ENCODE results near the gene CEP135.
"Not testable (repeated sequence)": the region's sequence is repeated elsewhere in the genome, so short reads cannot be mapped to it uniquely, and the experiment has no call there.

CEP135 gene

DNA sequence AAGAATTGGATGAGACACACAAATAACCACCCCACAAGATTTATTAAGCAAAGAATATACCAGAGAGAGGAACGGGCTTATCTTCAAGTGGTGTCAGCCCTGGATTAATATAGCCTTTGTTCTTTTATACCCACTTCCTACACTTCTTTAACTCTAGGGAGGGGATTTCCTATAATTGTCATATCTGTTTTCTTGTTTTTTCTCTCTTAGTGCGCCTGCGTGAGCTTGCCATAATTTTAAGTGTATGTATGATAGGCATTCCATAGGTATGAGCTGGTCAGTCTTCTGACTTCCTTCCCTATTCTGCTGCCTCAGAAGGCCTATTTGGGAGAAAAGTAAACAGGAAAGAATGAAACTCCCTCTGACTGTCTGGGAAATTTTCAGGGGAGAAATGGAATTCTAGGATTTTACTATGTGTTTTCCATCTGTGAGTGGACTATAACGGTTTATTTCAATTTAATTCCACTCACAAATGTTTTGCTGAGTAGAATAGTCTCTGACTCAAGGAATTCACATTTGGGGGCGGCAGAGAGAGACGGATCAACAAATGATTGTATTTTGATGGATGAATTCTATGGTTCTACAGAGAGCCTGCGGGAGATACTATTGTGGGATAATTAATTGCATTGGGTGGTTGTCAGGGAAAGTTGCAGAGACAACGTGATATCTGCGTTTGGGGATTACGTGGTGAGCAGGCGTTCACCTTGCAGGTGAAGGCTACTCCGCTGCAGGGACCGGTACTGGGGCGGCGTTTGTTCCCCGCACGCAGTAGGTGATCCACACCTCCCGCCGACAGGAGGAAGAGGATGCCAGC lies 626 bp upstream of the CEP135 start:
- DNase-seq, result no peak

DNA sequence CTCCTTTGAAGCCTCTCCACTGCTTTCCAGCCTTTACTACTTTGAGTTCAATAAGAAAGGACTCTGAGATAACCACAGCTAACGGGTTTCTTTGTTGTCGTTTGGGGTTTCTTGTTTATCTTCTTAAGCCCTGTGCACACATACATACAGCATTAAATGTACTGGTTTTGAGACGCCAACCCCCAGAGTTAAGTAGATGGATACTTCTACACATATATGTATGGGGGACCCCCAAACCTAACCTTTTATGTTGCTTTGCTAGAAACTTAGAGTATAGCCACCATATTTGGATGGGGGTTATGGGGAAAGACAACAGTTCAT lies 697 bp downstream of the CEP135 start:
- DNase-seq, result no peak

DNA sequence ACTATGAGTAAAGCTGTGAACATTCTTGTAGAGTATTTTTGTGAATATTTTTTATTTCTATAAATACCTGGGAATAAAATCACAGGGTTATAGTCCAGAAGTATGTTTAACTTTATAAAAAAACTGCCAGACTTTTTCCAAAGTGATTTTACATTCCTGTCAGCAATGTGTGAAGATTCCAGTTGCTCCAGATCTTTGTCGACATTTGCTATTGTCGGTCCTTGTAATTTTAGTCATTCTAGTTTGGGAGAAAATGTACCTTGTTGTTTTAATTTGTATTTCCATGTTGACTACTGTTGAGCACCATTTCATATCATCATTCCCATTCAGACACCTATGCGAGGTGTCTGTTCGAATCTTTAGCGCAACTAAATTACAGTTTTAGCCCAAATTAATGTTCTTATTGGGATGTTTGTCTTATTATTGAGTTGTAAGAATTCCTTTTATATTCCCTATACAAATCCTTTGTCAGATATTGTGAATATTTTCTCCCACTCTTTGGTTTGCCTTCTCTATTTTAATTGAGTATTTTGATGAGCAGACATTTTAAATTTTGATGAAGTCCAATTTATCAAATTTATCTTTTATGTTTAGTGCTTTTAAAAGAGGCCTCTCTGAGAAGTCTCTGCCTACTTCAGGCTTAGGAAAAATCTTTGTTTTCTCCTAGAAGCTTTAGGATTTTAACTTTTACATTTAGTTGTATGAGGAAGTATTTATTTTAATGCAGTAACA lies 2.6 kb downstream of the CEP135 start:
- DNase-seq, result no peak

DNA sequence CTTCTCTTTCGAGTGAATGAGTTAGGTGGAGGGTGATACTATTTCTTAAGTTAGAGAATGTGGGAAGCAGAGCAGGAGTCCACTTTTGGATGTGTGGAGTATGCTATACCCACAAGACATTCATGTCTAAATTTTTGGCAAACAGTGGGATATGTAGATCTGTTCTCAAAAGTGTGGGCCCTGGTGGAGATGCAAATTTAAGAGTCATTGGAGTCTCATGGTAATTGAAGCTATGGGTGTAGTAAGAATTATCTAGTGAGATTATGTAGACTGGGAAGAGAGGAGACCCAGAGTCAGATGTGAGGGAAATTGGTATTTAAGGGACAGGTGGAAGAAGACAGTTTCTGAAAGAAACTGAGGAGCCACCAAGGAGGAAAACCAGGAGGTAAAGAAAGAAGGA lies 7.0 kb downstream of the CEP135 start:
- DNase-seq, result no peak

DNA sequence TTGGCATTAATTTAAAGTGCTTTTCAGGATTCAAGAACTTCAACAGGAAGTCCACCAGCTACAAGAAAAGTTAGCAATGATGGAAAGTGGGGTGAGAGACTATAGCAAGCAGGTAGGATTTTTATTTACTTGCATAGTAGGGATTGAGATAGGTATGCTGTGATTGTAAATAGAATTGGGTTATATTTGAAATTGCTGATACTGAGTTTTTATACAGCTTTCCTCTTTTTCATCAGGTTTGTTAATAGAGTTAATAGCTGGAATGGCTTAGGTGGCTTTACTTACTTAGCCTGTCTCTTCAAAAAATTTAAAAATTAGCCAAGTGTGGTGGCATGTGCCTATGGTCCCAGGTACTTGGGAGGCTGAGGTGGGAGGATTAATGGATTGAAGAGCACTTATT lies 10.9 kb downstream of the CEP135 start:
- no peak for DNase-seq

DNA sequence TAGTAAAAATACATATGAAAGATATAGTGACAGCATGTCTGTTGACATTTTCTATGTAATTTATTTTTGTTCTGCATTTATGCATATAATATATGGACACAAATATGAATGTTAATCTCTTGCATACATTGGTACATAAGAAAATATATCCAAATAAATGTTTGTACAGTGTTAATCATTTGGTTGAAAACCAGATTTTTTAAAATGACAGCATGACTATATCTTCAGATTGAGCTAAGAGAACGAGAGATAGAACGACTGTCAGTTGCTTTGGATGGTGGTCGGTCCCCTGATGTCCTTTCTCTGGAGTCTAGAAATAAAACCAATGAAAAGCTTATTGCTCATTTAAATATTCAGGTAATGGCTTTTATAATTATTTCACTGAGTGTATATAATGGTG lies 15.3 kb downstream of the CEP135 start:
- no peak for DNase-seq

DNA sequence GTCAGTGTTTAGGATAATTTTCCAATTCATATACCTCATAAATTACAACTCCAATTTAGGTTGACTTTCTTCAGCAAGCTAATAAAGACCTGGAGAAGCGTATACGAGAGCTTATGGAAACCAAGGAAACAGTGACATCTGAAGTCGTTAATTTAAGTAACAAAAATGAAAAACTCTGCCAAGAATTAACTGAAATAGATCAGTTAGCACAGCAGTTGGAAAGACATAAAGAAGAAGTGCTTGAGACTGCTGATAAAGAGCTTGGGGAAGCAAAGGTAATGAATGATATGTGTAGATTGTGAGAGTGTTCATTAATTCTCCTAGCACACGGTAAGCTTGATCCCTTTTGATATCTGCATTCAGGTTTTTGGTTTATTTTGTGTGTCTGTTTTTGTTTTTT lies 16.8 kb downstream of the CEP135 start:
- DNase-seq, result no peak

DNA sequence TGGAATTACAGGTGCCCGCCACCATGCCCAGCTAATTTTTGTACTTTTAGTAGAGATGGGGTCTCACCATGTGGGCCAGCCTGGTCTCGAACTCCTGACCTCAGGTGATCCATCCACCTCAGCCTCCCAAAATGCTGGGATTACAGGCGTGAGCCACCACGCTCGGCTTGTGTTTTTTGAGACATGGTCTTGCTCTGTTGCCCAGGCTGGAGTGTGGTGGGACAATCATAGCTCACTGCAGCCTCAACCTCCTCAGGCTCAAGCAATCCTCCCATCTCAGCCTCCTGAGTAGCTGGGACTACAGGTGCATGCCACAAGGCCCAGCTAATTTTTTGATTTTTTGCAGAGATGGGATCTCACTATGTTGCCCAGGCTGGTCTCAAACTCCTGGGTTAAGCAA lies 17.6 kb downstream of the CEP135 start:
- not testable (repeated sequence) for DNase-seq

DNA sequence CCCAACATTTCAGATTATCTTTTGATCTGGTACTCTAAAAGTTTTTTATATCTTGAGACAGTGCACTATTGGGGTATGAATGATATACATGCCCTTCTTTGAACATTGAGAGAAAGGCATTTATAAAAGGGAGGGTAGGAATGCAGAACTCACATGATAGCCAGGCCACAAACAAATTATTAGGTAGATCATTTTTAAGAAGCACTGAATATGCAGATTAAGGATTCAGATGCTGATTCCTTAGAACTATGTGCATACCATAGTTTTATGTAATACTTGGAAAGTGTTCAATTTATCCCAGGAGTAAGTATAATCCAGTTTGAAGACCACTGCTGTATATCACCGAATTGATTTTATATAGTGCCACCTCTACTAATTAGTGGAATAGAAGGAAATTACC lies 18.6 kb downstream of the CEP135 start:
- DNase-seq, result no peak

DNA sequence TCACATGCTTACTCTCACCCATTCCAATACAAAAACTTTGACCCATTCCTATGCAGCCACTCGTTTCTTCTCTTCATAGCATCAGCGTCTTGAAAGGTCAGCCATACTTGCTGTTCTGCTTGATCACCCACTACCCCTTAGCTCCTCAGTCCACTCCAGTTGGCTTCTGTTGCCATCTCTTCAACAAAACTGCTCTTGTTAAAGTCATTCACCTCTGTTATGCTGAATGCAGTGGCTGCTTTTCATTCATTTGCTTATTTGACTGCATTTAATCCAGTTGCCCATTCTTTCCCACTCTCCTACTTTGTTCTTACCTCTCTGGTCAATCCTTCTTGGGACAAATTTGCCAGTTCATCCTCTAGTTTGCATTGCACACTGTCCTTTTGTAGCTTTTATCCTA lies 24.9 kb downstream of the CEP135 start:
- DNase-seq, result no peak

DNA sequence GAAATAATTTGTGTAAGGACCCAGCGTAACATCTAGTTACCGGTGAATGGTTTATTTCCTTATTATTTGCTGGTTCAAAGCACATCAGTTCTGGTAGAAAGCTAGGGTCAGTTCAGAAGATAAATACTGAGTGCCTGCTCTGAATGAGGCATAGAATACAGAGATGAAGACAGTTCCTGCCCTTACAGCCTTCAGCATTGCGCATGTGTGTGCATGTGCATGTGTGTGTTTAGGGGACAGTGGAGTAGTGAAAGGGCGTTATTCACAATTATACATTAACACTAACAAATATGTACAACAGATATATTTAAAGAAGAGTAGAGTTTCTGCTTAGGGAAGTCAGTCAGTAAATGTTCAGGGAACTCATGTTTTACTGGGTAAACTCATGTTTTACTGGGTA lies 29.1 kb downstream of the CEP135 start:
- no peak for DNase-seq

DNA sequence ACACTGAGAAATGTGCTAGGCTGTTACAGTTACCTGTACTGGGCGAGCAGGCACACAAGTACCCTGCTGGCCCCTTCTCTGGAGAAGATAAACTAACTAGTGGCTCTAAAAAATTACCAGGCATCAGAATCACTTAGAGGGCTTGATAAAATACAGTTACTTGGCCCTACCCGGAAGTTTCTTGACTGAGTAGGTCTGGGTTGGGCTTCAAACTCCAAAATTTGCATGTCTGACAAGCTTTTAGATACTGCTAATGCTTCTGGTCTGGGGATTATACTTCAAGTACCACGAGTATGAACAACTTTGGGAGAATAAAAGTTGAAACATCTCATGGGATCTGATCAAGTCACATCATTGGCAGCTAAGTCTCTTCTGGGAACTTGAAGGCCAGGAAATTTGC lies 30.8 kb downstream of the CEP135 start:
- no peak for DNase-seq

DNA sequence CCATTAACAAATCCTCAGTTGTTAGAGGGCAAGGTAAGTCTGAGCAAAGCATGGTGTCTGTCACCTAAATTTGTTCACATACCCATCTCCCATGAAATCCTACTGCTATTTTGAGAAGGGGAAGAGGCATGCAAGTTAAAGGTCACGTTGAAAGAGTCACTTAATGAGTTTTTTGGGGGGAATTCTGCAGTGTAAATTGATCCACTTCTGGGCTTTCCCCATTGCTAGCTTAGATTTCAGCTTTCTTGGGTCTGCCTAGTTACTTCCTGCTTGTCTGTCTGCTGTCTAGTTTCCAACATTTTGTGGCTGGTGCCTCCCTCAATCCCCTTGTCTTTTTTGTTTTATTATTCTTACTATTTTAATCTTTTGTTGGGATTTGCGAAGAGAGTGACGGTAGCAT lies 32.0 kb downstream of the CEP135 start:
- DNase-seq, result no peak

DNA sequence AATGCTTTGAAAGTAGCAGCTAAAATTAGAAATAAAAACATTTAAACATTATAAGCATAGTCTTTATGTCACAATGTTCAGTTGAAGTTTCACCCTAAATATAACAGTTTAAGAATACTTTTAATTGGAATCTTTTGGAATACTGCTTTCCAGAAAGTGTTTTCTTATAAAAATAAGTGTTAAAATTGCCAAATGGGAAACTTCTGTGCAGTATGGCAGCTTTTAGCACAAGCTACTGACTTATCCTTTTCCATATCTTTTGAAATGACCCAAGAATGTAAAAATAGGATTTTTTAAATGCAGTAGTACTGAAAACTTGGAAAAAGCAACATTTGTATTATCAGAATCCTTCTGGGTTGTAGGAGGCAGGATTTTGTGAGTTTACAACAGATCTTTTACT lies 34.2 kb downstream of the CEP135 start:
- no peak for DNase-seq

DNA sequence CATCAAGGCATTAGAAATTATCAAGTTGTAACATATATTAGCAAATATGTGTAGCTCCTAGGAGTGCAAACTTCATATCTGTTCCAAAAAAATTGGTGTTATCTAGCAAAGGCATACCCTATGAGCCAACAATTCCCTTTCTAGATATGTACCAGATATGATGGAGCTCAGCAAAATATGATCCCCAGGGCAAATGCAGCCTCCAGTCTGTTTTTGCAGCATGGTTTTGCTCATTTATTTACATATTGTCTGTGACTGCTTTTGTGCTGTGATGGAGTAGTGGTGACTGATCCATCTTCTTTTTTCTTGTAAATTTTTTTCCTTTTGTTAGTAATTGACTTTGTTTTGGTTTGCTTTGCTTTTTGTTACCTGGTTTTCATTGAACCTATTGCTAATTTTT lies 41.0 kb downstream of the CEP135 start:
- no peak for DNase-seq

DNA sequence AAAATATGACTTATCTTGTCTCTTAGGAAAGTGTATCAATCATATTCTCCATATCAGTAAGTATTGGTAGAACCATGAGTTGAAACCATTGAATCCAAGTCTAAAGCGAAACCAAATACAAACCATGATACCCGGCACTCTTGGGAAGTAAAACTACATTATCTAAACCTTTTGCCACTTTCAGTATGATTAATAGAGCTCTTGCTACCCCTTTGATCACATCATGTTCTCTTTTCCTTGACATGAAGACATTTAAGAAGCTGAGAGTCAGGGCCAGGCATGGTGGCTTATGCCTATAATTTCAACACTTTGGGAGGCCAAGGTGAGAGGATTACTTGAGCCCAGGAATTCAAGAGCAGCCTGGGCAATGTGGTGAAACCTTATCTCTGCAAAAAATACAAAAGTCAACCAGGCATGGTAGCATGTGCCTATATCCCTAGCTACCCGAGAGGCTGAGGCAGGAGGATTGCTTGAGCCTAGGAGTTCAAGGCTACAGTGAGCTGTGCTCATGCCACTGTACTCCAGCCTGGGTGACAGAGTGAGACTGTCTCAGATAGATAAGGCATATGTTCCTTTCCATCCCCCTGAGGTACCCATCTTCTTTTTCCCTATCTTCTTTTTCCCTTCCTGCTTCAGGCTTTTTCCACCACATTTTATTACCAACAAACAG lies 45.4 kb downstream of the CEP135 start:
- DNase-seq, result no peak

DNA sequence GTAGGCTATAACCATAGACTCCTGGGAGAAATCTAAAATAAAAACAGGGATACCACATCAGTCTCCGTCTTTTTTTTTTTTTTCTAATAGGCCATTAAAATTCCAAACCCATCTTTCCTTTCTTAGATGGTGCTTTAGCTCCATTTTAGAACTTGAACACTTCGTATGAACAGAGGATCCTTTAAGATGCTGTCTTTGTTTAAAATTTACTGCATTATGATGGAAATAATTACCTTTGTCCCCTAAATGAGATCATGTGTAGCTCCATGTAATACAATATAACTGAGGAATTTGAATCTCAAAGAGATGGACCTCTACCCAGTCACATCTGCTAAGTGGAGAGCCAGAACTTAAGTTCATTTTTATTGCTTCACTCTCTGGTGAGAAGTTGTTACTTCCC lies 47.9 kb downstream of the CEP135 start:
- no peak for DNase-seq

DNA sequence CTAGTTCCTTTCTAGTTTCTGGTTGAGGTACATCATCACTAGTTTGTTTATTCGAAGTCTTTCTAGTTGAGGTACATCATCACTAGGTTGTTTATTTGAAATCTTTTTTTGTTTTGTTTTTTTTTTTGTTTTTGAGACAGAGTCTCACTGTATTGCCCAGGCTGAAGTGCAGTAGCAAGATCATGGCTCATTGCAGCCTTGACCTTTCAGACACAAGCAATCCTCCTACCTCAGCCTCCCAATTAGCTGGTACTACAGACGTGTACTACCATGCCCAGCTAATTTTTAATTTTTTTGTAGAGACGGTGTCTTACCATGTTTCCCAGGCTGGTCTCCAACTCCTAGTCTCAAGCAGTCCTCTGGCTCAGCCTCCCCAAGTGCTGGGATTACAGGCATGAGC lies 54.9 kb downstream of the CEP135 start:
- no peak for DNase-seq

DNA sequence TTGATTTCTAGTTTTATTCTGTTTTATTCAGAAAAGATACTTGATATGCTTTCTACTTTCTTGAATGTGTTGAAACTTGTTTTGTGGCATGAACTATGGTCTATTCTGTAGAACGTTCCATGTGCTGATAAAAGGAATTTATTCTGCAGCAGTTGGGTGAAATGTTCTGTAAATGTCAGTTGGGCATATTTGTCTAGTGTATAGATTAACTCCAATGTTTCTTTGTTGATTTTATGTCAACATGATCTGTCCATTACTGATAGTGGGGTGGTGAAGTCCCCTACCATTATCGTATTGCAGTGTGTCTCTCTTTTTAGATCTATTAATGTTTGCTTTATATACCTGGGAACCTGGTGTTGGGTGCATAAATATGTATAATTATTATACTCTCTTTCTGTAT lies 55.5 kb downstream of the CEP135 start:
- no peak for DNase-seq

DNA sequence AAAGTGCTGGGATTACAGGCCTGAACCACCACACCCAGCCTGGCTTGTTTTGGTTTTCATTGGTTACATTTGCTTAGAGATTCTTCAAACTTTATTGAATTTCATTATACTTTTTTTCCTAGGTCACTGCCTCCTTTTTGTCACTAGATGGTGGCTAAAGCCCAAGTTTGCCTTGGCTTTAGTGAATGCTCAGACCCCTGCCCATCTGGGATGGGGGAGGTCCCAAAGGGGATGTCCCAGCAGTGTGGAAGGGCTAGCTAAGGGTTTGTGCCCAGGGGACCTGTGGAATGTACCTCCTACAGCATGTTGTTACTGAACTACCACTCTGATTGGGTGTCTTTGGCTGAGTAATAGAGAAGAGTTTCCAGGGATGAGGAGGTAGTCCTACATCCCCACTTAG lies 58.4 kb downstream of the CEP135 start:
- no peak for DNase-seq

DNA sequence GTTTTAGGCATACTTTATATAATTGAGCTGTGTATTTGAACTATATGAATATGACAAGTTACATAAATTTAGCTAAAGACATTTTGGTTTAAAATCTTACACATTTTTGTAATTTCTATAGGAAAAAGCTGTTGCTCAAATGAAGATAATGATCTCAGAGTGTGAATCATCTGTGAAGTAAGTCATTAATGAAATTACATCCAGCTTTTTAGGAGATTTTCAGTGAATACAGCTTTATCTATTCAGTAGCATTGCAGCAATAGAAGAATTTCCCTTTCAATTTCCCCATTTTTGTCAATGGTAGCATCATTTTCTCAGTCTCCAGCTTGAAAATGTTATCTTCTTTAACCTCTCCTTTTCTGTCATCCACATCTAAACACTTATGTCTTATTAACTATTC lies 59.5 kb downstream of the CEP135 start:
- DNase-seq, result no peak

DNA sequence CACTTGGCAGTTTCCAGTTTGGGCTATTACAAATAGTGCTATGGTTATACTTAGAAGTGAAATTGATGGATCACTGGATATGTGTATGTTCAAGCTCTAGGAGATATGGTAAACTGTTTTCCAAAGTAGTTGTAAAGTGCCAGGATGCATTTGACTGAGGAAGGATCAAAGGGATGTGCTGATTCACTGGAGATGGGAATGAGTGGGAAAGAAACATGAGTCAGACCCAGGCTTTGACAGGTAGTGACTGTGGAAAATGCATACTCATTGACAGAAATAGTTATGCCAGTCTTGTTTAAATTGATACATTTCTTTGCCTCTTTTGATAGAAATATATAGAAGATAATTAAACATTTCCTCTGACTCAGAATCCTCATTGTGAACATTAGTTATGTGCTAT lies 77.9 kb downstream of the CEP135 start:
- DNase-seq, result no peak

DNA sequence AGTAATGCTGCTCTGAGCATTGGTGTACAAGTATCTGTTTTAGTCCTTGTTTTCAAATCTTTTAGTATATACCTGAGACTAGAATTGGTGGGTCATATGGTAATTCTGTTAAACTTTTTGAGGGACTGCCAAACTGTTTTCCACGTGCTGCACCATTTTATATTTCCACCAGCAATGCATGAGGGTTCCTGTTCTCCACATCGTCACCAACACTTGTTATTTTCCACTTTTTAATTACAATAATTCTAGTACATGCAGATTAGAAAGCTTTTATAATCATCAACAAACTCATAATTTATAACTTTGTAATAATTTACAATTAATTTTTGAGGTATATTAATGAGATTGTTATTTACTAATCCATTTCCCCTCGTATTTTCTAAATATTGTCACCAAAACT lies 79.4 kb downstream of the CEP135 start:
- DNase-seq, result no peak

DNA sequence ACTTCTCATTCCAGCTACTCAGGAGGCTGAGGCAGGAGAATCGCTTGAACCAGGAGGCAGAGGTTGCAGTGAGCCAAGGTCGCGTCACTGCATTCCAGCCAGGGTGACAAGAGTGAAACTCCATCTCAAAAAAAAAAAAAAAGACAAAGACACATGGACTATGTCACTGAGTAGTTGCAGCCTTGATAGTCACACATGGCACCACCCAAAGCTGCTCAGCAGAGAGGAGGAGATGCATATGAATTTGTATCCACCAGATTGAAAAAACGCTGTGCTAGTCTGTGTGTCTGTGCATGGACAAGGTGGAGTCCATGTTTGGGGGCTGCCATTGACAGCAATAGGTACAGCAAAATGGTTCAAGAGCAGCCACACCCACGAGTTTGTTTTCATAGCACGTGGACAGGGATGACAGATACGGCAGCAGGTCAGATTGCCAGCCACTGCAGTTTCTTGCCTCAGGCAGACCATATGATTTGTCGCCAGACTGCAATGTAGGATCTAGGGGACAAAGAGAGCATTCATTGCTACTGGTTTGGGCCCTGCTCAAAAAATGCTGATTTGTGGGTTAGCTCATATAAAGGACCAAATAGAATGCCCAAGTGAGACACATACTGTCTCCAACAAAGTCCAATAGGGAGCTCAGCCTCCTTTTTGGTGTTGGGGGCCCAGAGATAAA lies 89.9 kb downstream of the CEP135 start:
- no peak for DNase-seq

Data from activated gamma-delta T cell (primary cell).